Prostate gland (tissue), 2 donors: ENCODE data around the gene SNTA1. TPM values are rescaled to one million over a fixed set of nuclear protein-coding genes. Genes with fewer than 3 reads are reported as not detected.

Experiments
- DNase-seq: peaks from one replicate; pipeline ENCODE4 v3.0.0-alpha.2; 2019; ENCODE audit warnings: low spot score
- H3K27ac ChIP-seq, 2 donors: fragments of 200-600 bp; sonication (generic); 2 replicates each; pipeline ENCODE4 v1.5.1; 2017 to 2019
- H3K27me3 ChIP-seq: fragments of 200-600 bp; sonication (generic); replicated peaks from 2 replicates; pipeline ENCODE4 v1.5.1; 2019; ENCODE audit not compliant: insufficient read depth
- H3K36me3 ChIP-seq, 2 donors: fragments of 200-600 bp; sonication (generic); 1 replicate in 1 of 2; 2 replicates in 1 of 2; pipeline versions ENCODE4 v1.5.1 to v1.8.1; 2017 to 2019
- H3K4me1 ChIP-seq: fragments of 200-600 bp; sonication (generic); replicated peaks from 2 replicates; pipeline ENCODE4 v1.5.1; 2019
- H3K4me3 ChIP-seq, 2 donors: fragments of 200-600 bp; sonication (generic); 2 replicates each; pipeline ENCODE4 v1.5.1; 2017 to 2019
- H3K9me3 ChIP-seq: fragments of 200-600 bp; sonication (generic); 2 replicates; pipeline ENCODE4 v1.5.1; 2017
- CTCF ChIP-seq, 4 experiments: fragments of 200-600 bp in 2 of 4; fragments of 450-650 bp in 2 of 4; sonication (generic) in 2 of 4; IDR thresholded peaks; 1 replicate in 3 of 4; 2 replicates in 1 of 4; pipeline ENCODE4 v1.5.1; 2016 to 2019; ENCODE audit warnings: antibody characterized with exemption in 4 of 4, mild to moderate bottlenecking in 2 of 4, moderate library complexity in 2 of 4
- POLR2A ChIP-seq: fragments of 450-650 bp; IDR thresholded peaks from one replicate; pipeline ENCODE4 v1.6.1; 2016; ENCODE audit warnings: antibody characterized with exemption, mild to moderate bottlenecking
- POLR2AphosphoS5 ChIP-seq: sonication (generic); formaldehyde crosslinking; IDR thresholded peaks from one replicate; pipeline ENCODE4 v1.6.1; 2017; ENCODE audit warnings: antibody characterized with exemption
- WGBS: methylation state at CpG from one replicate; pipeline ENCODE4 v1.1.5; 2018; 5-methylcytosine and 5-hydroxymethylcytosine counted together
- intact Hi-C: fragments of 100-400 bp; cut with DNase I; formaldehyde crosslinking; loops from one replicate; pipeline ENCODE4 v1.14.2; 2022
- total RNA-seq, 2 donors: library from RNA; depleted of rRNA; stranded (reverse); fragments of >200 nt; gene quantifications; one replicate each; pipeline ENCODE4 v1.1.0, GENCODE V29; 2016

Gene SNTA1
- total RNA-seq, 2 donors from 2014 or later = 25.4 to 128 TPM

DNA sequence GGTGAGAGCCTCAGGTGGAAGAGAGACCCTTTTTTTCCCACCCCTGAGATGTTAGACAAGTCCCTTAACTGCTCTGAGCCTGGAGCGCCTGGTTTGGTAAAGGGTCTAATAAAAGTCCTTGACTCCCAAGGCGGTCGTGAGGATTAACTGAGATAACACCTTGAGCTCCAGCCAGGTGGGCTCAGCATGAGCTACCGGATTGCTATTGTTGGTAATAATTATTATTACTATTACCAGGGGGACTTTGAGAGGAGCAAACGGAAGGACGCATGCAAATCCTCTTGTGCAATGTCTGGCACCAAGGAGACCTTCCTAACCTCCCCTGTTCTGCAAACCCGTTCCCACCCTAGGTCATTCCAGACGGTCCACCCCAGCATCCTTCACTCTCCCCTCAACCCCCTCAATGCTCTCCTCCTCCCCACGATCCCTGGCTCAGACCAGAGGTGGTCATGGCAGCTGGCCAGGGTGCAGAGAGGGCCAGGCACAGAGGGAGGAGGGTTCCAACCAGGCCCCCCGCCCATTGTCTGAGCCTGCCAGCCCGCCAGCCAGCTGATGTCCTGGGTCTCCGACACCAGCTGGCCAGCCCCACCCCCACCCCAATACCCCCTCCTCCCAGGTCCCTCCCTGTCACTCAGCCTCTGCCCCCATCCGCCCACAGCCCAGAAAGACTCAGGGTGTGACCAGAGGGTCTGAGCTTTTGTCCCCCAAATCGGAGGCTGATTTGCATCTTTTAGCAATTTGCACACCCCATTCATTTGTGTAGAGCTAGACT, 32.0 kb upstream of the SNTA1 start:
- no peaks in the 10 kb centered on the region for H3K27me3 ChIP-seq
- H3K9me3 ChIP-seq = no peaks in the 10 kb centered on the region
- no peak overlapping the region for H3K4me3 ChIP-seq
- intact Hi-C loops = no loop called here
- no peaks in the 10 kb centered on the region for H3K4me1 ChIP-seq
- no peaks in the 10 kb centered on the region for H3K36me3 ChIP-seq
- no peak for TF ChIP-seq POLR2A
- TF ChIP-seq CTCF (IDR thresholded peaks at IDR 0.05) = no peak
- no peak for TF ChIP-seq POLR2AphosphoS5
- H3K27ac ChIP-seq = no peak overlapping the region
- DNase-seq = no peak
- 43% methylated on average over 14 of the region's 14 CpGs for WGBS

DNA sequence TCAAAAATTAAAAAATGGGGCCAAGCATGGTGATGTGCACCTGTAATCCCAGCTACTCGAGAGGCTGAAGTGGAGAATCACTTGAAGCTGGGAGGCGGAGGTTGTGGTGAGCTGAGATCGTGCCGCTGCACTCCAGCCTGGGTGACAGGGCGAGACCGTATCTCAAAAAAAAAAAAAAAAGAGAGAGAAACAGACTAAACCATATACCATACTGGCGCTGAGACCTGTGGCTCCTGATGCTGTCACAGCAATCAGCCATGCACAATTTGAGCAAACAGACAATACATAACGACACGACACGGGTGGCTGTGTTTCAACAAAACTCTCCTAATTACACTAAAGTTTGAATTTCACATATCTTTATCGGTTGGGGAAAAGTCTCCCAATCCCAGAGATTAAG, 31.4 kb upstream of the SNTA1 start:
- TF ChIP-seq POLR2A (no peak), CTCF (IDR thresholded peaks at IDR 0.05) (no peak), POLR2AphosphoS5 (no peak)
- intact Hi-C loops = no loop called here
- Histone ChIP-seq H3K27ac (no peak overlapping the region), H3K9me3 (no peaks in the 10 kb centered on the region), H3K27me3 (no peaks in the 10 kb centered on the region), H3K4me3 (no peak overlapping the region), H3K4me1 (no peaks in the 10 kb centered on the region), H3K36me3 (no peaks in the 10 kb centered on the region)
- no peak for DNase-seq
- 85% methylated on average over 11 of the region's 11 CpGs for WGBS

- Histone ChIP-seq H3K4me1 (no peaks in the 10 kb centered on the region), H3K36me3 (no peaks in the 10 kb centered on the region), H3K9me3 (no peaks in the 10 kb centered on the region), H3K27ac (no peak overlapping the region), H3K4me3 (no peak overlapping the region), H3K27me3 (no peaks in the 10 kb centered on the region)
- TF ChIP-seq CTCF (IDR thresholded peaks at IDR 0.05) = no peak
- no peak for TF ChIP-seq POLR2AphosphoS5
- TF ChIP-seq POLR2A = no peak
- DNase-seq = no peak
- intact Hi-C loops = no loop called here
- 80% methylated on average over 7 of the region's 7 CpGs for WGBS
These were observed 30.7 kb upstream of the SNTA1 start for GRCh38 chr20:33474097-33474873.

DNA sequence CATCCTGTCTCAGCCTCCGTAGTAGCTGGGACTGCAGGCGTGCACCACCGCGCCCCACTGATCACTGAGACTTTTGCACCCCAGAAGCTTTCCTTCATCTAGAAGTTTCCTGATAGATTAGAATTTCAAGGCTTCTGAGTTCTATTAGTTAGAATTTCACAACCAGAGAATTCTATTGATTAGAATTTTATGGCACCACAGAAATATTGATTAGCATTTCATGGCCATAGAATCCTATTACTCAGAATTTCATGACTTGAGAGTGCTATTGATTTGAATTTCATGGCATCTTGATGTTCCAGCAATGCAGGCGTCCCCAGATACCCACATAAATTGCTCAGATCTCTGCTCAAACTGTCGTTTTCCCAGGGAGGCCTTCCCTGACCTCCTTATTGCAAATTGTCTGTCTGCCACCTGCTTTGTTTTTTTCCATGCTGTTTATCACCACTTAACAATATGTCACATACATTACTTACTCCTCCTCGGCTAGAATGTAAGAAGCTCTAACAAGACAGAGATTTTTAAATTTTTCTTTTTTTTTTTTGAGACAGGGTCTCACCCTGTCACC, 29.4 kb upstream of the SNTA1 start:
- H3K4me3 ChIP-seq = no peak overlapping the region
- DNase-seq = no peak
- 93% methylated on average over 7 of the region's 7 CpGs for WGBS
- intact Hi-C loops = no loop called here
- no peak overlapping the region for H3K27ac ChIP-seq
- no peaks in the 10 kb centered on the region for H3K4me1 ChIP-seq
- no peaks in the 10 kb centered on the region for H3K9me3 ChIP-seq
- H3K36me3 ChIP-seq = no peaks in the 10 kb centered on the region
- no peaks in the 10 kb centered on the region for H3K27me3 ChIP-seq
- TF ChIP-seq POLR2AphosphoS5 = no peak
- no peak for TF ChIP-seq POLR2A
- TF ChIP-seq CTCF (IDR thresholded peaks at IDR 0.05) = no peak
